T-helper 9 cell (primary cell): ENCODE measurements around the gene SEMA4D.
A peak's percentile ranks its signal among the peaks of the same experiment; 100 is the strongest.
"Not testable (repeated sequence)": the region's sequence is repeated elsewhere in the genome, so short reads cannot be mapped to it uniquely, and the experiment has no call there.

Experiments
- DNase-seq: peaks from one replicate; pipeline ENCODE4 v3.0.0-alpha.2; 2020

The SEMA4D gene

GRCh38 chr9:89346696-89347095 is 151.2 kb downstream of the SEMA4D start:
- DNase-seq: no peak

DNA sequence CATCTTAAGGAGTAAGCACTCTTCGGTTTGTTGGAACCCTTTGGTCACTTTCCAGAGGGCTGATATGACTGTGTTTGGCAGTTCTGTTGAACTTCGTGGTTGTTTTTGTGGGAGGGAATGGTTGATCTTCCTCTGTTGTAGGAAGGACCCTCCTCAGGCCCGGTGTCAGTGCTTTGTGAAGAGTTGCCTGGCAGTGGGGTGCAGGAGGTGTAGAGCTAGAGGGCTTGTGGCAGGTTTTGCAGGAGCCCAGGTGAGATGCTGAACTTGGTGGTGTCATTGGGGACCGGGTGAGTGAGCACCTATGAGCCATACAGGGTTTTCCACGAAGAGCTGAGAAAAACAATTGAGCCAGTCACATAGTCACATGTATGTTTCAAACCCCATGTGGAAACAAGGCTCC is 152.4 kb downstream of the SEMA4D start:
- DNase-seq: no peak

DNA sequence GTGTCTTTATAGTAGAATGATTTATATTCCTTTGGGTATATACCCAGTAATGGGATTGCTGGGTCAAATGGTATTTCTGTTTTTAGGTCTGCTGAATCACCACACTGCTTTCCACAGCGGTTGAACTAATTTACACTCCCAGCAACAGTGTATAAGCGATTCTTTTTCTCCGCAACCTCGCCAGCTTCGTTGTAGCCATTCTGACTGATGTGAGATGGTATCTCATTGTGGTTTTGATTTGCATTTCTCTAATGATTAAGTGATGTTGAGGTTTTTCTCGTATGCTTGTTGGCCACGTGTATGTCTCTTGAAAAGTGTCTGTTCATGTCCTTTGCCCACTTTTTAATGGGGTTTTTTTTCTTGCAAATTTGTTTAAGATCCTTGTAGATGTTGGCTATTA is 154.1 kb downstream of the SEMA4D start:
- DNase-seq: not testable (repeated sequence)

GRCh38 chr9:89342948-89343347 is 155.0 kb downstream of the SEMA4D start:
- DNase-seq: no peak

DNA sequence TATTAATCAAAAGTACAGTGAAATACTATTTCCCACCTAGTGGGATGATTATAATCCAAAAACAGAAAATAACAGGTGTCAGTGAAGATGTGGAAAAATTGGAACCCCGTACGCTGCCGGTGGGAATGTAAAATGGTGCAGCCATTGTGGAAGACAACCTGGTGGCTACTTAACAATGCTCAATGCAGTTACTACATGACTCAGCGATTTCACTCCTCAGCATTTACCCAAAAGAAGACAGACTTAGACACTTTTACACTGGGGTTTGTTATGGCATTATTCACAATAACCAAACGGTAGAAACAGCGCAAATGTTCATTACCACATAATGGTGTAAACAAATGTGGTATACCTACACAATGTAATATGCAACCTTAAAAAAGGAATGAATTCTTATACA is 155.7 kb downstream of the SEMA4D start:
- no peak for DNase-seq

DNA sequence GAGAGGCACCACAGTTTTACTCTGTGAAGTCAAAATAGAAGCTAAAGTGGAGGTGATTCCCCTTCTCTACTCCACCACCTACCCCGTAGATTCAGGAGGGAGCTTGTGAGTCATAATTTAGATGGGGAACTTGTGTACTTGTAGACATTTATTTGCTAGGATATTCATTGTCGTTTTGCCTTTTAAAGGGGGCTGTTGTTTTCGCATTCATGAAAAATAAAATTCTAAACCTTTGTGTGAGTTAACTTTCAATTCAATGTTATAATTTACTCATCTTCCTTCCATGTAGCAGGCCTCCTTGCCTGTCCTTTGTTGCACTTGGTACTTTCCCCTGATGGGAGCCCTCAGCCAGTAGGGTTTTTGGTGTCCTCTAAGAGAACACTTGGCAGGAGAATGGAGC is 157.6 kb downstream of the SEMA4D start:
- DNase-seq: no peak

GRCh38 chr9:89339807-89340206 is 158.1 kb downstream of the SEMA4D start:
- no peak for DNase-seq

GRCh38 chr9:89330513-89330912 is 167.4 kb downstream of the SEMA4D start:
- no peak for DNase-seq

- DNase-seq: no peak
Measured at GRCh38 chr9:89329917-89330316, 168.0 kb downstream of the SEMA4D start.

GRCh38 chr9:89328064-89328463 is 169.8 kb downstream of the SEMA4D start:
- DNase-seq: no peak

GRCh38 chr9:89325733-89326132 is 172.2 kb downstream of the SEMA4D start:
- no peak for DNase-seq

GRCh38 chr9:89323390-89323789 is 174.5 kb downstream of the SEMA4D start:
- DNase-seq: no peak

DNA sequence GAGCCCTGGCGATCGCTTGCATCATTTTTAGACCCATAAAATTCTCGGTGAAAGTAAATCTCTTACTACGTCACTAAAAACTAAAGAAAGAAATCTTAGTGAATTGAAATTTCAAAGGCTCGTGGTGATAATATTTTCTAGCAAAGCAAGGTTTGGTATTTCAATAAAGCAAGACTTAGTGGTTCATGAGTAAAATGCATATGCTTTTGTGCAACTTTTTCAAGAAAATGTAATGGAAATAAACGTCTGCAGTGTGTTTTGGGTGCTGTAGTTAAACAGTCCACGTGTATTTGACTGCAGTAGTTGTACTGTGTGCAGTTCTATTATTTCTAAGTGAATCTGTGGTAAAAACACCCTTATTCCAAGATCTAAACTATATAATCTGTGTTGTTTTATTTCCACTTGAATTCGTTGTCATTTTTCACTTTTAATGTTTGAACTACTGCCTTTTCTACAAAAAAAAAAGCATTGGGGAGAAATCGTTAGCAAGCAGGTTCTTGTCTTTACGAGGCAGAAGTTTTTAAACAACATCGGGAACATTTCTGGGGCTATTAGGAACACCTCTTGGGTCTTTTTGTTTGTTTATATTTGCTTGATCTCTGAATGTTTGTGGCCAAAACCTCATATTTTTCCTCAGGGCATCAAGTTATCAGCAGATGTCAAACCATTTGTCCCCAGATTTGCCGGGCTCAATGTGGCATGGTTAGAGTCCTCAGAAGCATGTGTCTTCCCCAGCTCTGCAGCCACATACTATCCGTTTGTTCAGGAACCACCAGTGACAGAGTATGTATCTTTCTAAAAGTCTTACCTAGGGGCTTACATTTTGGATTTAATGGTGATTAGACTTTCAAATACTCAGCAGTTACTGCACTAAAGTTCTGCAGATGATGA is 178.7 kb downstream of the SEMA4D start:
- no peak for DNase-seq

- peak; percentile 89 for DNase-seq
Measured at GRCh38 chr9:89318123-89319014, 179.5 kb downstream of the SEMA4D start, which contains the start of gene SECISBP2. SECISBP2 (plus strand) TSS chr9:89318500; CDS start chr9:89318577, 77 bp downstream.

DNA sequence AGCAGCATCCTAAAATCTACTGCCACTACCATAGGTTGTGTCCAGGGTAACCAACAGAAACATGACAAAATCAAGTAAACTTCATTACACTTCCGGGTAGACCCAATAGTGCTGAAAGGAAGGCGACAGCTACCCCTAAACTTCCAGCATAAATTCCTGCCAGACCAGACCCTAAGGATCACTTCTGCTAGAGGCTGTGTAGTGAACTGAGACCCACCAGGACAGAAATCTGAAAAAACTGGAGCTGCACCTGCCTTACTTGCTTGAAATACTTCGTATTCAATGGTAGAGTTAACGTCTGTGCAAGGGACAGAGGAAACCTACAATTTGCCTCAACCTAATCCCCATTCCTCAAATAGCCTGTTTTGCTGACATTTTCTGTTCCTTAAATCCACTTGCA is 180.6 kb downstream of the SEMA4D start:
- no peak for DNase-seq

DNA sequence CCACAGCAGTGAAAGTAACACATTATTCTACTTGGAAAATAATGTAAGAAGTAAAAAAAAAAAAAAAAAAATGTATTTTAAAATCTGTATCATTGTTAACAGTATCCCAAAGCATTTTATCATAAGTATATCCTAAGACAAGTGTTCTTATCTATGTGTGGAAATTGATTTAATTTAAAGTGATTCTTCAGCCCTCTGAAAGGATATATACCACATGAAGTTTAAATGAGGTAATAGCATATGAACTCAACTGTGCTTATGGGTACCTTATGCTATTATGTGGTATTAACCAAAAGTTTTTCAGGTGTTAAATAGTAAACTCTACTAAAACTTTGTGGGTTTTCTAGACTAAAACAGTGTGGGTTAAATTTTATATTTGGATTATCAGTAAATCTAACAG is 182.4 kb downstream of the SEMA4D start:
- no peak for DNase-seq

DNA sequence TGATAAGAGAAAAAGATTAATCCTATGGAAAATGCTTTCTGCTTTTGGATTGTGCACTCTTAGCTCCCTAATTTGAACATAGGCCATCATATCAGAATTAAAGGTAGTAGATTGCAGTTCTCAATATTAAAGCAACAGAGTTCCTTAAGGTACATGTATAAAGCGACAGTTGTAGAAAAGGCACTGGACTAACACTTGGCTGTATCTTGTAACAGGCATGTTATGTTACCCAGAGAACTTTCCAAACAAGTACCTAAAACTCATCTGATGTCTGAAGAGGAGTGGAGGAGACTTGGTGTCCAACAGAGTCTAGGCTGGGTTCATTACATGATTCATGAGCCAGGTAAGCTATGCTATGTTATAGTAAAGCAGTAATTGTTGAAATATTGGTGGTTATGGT is 183.0 kb downstream of the SEMA4D start:
- DNase-seq: no peak

GRCh38 chr9:89313842-89314241 is 184.1 kb downstream of the SEMA4D start:
- no peak for DNase-seq

GRCh38 chr9:89312222-89312571 is 185.7 kb downstream of the SEMA4D start:
- DNase-seq: no peak

DNA sequence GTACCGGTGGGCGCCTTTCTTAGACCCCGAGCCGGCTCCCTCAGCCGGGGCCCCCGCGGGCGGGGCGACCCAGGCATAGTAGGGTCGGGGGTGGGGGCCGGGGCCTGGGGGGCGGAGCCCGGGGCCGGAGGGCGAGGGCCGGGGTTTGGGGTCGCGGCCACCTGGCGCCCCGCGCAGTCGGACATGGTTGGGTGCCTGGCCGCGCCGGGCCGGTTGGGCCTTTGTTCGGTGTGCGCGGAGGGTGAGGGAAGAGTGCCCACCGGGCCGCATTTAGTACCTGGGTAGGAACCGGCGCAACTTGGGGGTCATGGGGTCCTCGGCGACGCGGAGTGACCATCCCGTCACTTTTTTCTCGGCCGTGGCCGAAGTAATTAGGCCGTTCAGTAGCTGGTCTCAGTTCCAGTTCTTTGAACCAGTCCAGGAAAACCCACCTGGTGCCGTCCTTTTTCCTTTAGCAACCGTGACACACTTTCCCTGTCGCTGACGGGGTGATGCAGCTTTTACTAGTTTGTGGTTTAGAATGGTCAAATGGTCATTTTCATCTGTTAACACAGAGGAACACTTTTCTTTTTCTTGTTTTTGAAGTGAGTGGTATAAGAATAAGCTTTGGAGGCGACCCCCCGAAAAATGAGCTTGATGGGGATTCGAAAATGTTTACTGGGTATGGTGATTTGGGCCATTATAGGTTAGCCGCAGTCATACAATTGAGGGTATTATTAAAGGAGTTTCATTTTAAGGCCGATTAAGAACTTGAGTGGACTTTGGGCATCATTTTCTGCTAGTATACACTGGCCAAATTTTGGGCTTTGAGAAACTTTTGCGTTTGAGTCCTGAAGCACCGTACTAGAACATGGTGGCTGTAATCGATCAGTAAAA is 186.3 kb downstream of the SEMA4D start:
- peak; percentile 6 for DNase-seq
